ENCODE data around the gene LRRC59.
"Not testable (repeated sequence)": the region's sequence is repeated elsewhere in the genome, so short reads cannot be mapped to it uniquely, and the experiment has no call there.

LRRC59 gene

GRCh38 chr17:50345432-50346312 is 51.7 kb downstream of the LRRC59 start, which contains the start of gene XYLT2:
TSS of gene XYLT2 (plus strand) at chr17:50346126. CDS start at chr17:50346141, 15 bp downstream.
- DNase-seq, result peak; percentile 52

- no peak for DNase-seq
These were observed 52.5 kb downstream of the LRRC59 start for GRCh38 chr17:50344731-50345365.

DNA sequence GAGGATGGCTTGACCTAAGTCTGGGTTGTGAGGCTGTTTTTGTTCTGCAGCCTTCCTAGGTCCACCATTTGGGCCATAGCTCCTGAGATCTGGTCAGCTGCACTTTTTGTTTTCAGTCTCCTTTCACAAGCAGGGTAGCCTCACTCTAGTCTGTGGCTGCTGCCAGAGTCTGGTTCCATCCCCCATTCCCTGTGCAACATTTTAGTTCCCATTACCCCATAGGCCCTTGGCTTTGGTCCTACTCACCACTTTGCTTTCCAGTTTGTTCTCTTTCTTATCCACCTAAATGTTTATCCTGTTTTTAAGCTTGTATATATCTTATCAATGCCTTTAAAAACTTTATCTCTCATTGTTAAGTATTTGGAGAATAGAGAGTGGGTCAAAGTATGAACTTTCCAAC is 57.9 kb downstream of the LRRC59 start:
- DNase-seq, result no peak

GRCh38 chr17:50338645-50339044 is 58.7 kb downstream of the LRRC59 start:
- no peak for DNase-seq

DNA sequence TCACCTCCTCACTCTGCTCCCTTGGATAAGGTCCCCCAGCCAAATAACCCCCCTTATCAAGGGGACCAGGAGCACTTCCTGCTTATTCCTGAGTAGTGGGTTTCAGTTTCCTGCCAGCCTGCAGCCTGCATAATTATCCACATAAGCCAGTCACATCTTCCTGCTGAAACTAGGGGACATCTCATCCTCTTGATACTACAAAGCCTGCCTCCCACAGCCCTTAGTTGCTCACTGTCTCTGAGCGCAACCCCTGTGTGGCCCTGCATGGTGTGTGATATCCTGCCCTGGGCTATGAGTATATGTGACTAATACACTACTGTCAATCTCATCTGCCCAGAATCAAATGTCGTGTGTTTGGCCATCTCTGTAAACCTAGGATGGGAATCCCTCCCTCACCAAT is 59.4 kb downstream of the LRRC59 start:
- no peak for DNase-seq

DNA sequence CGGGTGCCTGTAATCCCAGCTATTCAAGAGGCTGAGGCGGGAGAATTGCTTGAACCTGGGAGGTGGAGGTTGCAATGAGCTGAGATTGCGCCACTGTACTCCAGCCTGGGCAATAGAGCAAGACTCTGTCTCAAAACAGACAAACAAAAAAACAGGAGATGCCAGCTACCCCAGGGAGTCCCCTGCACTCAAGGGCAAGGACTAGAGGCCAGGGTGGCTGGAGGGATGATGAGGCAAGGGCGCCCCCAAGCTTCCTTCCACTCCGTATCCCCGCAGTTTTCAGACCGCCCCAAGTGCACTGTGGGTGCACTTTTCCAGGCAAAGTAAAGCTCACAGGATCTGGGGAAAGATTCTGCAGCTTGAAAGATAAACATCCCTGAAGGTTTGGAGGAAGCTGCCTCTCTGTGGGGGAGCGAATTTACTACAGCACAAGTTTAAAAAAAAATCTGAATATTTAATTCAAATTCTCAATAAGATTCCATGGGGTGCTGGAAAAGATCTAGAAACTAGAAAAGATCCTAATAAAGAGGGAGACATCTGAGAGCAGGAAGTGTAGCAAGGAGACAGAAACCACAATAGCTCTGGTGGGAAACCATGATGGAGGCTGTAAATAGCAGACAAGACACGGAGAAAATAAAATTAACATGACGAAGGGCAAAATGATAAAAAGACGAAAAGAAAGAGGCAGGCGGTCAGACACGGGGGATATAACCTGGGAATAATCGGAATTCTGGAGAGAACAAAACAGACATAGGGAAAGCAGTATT is 63.8 kb downstream of the LRRC59 start:
- not testable (repeated sequence) for DNase-seq

DNA sequence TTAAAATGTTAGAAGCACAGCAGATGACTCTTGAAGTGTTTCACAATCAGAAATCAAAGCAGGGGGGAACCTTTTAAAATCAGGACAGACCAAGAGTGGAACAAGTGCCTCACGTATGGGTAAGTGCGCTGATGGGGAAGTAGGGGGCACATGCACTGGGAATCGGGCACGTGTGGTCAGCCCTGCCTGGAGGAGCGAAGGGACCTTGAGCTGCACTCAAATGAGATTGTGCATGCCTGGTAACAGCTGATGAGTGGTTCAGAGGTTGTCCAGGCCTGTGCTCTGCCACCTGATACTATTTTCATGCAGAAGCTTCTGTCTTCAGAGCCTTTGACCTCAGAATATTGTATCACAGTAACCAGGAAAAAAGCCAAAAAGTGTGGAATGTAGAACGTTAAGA is 65.1 kb downstream of the LRRC59 start:
- DNase-seq, result no peak

All from GOT3 (cell line).